Measurements from ENCODE around the gene CARMIL1. TPM values are rescaled to one million over a fixed set of nuclear protein-coding genes. Genes with fewer than 3 reads are reported as not detected.

Gene CARMIL1
- total RNA-seq, 1 donor from 2014 or later: 15.7 TPM

DNA sequence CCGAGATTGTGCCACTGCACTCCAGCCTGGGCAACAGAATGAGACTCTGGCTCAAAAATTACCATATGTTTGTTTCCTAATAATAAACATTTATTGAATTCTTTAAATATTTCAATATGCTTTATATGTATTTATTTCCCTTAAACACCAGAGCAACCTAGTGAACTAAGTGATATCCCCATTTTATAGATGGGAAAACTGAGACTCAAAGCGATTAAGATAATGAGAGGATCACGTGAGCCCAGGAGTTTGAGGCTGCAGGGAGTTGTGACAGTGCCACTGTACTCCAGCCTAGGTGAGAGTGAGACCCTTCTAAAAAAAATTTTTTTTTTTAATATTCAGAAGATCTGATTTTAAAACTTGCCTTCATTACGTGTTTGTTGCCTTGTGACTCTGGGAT is 19.4 kb upstream of the CARMIL1 start:
- DNase-seq (ENCODE audit: low spot score in 2 of 2, unreplicated experiment in 2 of 2): no peak
- peaks cover 2% of the 10 kb centered on the region for H3K27me3 Mint-ChIP-seq (ENCODE audit: low read depth)
- no peak overlapping the region for H3K27ac Mint-ChIP-seq
- H3K4me3 Mint-ChIP-seq: no peak overlapping the region
- H3K4me1 Mint-ChIP-seq: peaks cover 16% of the 10 kb centered on the region
- H3K36me3 Mint-ChIP-seq: no peaks in the 10 kb centered on the region
- H3K9me3 Mint-ChIP-seq: no peaks in the 10 kb centered on the region
- TF ChIP-seq, protein P1, sequence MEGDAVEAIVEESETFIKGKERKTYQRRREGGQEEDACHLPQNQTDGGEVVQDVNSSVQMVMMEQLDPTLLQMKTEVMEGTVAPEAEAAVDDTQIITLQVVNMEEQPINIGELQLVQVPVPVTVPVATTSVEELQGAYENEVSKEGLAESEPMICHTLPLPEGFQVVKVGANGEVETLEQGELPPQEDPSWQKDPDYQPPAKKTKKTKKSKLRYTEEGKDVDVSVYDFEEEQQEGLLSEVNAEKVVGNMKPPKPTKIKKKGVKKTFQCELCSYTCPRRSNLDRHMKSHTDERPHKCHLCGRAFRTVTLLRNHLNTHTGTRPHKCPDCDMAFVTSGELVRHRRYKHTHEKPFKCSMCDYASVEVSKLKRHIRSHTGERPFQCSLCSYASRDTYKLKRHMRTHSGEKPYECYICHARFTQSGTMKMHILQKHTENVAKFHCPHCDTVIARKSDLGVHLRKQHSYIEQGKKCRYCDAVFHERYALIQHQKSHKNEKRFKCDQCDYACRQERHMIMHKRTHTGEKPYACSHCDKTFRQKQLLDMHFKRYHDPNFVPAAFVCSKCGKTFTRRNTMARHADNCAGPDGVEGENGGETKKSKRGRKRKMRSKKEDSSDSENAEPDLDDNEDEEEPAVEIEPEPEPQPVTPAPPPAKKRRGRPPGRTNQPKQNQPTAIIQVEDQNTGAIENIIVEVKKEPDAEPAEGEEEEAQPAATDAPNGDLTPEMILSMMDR (IDR thresholded peaks at IDR 0.05; ENCODE audit: unreplicated experiment): no peak

DNA sequence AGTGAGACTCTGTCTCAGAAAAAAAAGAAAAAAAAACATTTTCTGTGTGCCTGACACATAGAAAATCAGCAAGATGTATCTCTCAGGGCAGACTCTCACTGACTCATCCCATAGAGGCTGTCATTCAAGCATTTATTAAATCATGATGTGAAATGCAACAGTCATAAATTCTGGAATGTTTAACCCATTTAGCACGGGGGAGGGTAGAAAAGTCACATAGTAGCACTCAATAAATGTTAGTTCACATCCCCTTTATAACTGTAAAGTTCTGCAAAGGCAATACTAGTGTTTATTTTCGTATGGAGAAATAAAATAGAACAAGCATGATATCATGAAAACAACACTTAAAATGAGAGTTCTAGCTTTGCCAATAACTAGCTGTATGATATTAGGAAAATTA is 15.5 kb upstream of the CARMIL1 start:
- no peaks in the 10 kb centered on the region for H3K9me3 Mint-ChIP-seq
- H3K4me1 Mint-ChIP-seq: peaks cover 19% of the 10 kb centered on the region
- DNase-seq (ENCODE audit: low spot score in 2 of 2, unreplicated experiment in 2 of 2): no peak
- H3K36me3 Mint-ChIP-seq: no peaks in the 10 kb centered on the region
- TF ChIP-seq, protein P1 (IDR thresholded peaks at IDR 0.05; ENCODE audit: unreplicated experiment): no peak
- no peak overlapping the region for H3K27ac Mint-ChIP-seq
- no peak overlapping the region for H3K4me3 Mint-ChIP-seq
- no peaks in the 10 kb centered on the region for H3K27me3 Mint-ChIP-seq (ENCODE audit: low read depth)

DNA sequence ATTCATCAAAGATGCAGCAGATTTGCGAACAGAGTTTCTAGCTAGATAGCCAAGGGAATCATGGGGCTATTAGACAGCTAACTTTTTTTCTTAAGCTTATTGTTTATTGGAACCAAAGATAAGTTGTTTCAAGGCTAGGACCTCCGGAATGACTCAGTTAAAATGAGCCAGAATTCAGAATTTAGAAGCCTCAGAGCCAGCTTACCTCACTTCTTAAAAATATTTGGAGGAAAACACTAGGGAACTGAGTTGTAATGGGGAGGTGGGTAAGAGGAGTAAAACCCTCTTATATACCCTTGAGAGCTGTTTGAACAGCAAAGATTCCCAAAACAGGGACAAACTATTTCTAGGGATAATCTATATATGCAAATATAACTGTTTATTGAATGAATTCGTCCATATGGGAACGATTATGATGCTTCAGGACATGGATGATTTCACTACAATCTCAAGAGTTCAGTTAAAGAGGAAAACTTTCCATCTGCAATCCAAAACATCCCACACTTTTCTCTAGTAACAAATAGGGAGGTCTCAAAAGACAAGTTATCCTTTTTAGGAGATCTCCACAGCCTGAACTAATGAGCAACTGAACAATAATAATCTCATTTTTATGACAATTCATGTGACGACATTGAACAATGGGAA is 12.6 kb upstream of the CARMIL1 start:
- H3K9me3 Mint-ChIP-seq: peaks cover 7% of the 10 kb centered on the region
- H3K4me3 Mint-ChIP-seq: no peak overlapping the region
- no peaks in the 10 kb centered on the region for H3K27me3 Mint-ChIP-seq (ENCODE audit: low read depth)

DNA sequence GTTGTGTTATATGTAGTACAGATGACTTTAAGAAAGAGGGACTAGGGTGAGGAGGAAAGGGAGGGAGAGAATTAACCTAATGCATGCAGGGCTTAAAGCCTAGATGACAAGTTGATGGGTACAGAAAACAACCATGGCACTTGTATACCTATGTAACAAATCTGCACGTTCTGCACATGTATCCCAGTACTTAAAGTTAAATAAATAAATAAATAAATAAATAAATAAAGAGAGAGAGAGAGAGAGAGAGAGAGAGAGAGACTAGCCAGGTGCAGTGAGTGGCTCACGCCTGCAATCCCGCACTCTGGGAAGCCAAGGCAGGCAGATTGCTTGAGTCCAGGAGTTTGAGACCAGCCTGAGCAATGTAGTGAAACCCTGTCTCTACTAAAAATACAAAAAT is 11.5 kb upstream of the CARMIL1 start:
- no peaks in the 10 kb centered on the region for H3K27me3 Mint-ChIP-seq (ENCODE audit: low read depth)
- H3K4me1 Mint-ChIP-seq: peaks cover 15% of the 10 kb centered on the region
- H3K4me3 Mint-ChIP-seq: no peak overlapping the region
- peaks cover 7% of the 10 kb centered on the region for H3K9me3 Mint-ChIP-seq
- no peaks in the 10 kb centered on the region for H3K36me3 Mint-ChIP-seq
- H3K27ac Mint-ChIP-seq: no peak overlapping the region
- TF ChIP-seq, protein P1 (IDR thresholded peaks at IDR 0.05; ENCODE audit: unreplicated experiment): no peak
- DNase-seq (ENCODE audit: low spot score in 2 of 2, unreplicated experiment in 2 of 2): no peak

More for the DNA sequence above, 12.6 kb upstream of the CARMIL1 start:
- no peaks in the 10 kb centered on the region for H3K36me3 Mint-ChIP-seq
- TF ChIP-seq, protein P1 (IDR thresholded peaks at IDR 0.05; ENCODE audit: unreplicated experiment): no peak
- peaks cover 19% of the 10 kb centered on the region for H3K4me1 Mint-ChIP-seq
- DNase-seq (ENCODE audit: low spot score in 2 of 2, unreplicated experiment in 2 of 2): no peak
- H3K27ac Mint-ChIP-seq: no peak overlapping the region

DNA sequence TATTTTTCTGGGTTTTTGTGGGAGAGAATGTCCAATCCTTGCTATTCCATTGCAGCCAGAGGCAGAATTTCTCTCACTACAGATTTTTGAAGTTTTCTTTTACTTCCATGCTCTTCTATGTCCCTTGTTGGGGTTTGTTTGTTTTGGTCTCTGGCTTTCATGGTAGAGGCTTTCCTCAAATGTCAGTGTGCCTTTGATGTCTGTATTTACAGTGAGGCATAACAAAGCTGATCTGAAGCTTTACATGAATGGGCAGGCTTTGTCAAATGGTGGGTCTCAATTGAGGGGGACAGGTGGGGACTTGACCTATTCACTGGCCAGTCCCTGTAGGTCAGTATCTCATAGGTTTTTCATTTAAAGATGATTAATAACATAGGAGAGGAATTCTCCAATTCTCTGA is 8.6 kb upstream of the CARMIL1 start:
- Mint-ChIP-seq H3K27ac (no peak overlapping the region), H3K27me3 (ENCODE audit: low read depth) (no peaks in the 10 kb centered on the region), H3K9me3 (peaks cover 7% of the 10 kb centered on the region), H3K4me1 (peaks cover 4% of the 10 kb centered on the region), H3K36me3 (no peaks in the 10 kb centered on the region), H3K4me3 (no peak overlapping the region)
- TF ChIP-seq, protein P1 (IDR thresholded peaks at IDR 0.05; ENCODE audit: unreplicated experiment): no peak
- no peak for DNase-seq (ENCODE audit: low spot score in 2 of 2, unreplicated experiment in 2 of 2)

Measured in mesothelial cell of epicardium (in vitro differentiated cells).